Common myeloid progenitor, CD34-positive (primary cell): ENCODE data around the gene LMAN1.

Experiments used
- CTCF ChIA-PET: fragments of 350-600 bp; sonication (Branson Sonifier 250); formaldehyde crosslinking; loops from one replicate; lab custom pipeline; 2021; ENCODE audit warnings: antibody characterized with exemption; lab: Charles Lee
- POLR2A ChIA-PET: fragments of 350-600 bp; sonication (Branson Sonifier 250); formaldehyde crosslinking; loops from one replicate; lab custom pipeline; 2021; ENCODE audit warnings: antibody characterized with exemption; lab: Charles Lee
- DNase-seq, 3 donors: peaks; one replicate each; pipeline versions ENCODE4 v3.0.0 to v3.0.0-alpha.2; 2013
- H3K27ac ChIP-seq, 2 experiments: 1 replicate in 1 of 2; 2 replicates in 1 of 2; pipeline ENCODE4 v1.7.0; 2013; ENCODE audit warnings: inconsistent platforms in 2 of 2, low read length in 2 of 2, mild to moderate bottlenecking in 2 of 2, low read depth in 1 of 2, moderate library complexity in 1 of 2; ENCODE audit not compliant: severe bottlenecking in 2 of 2, insufficient read depth in 1 of 2, poor library complexity in 1 of 2
- H3K27me3 ChIP-seq, 5 experiments: replicated peaks in 2 of 5; 1 replicate in 3 of 5; 2 replicates in 2 of 5; pipeline versions ENCODE4 v1.6.1 to v1.7.0; 2013; ENCODE audit warnings: low read length in 4 of 5, mild to moderate bottlenecking in 2 of 5, moderate library complexity in 2 of 5, inconsistent platforms in 1 of 5; ENCODE audit not compliant: insufficient read depth in 5 of 5, control insufficient read depth in 4 of 5
- H3K36me3 ChIP-seq, 4 experiments: 1 replicate in 2 of 4; 2 replicates in 2 of 4; pipeline versions ENCODE4 v1.6.1 to v1.7.0; 2013; ENCODE audit warnings: low read length in 3 of 4, control low read depth in 1 of 4, mild to moderate bottlenecking in 1 of 4; ENCODE audit not compliant: control insufficient read depth in 4 of 4, insufficient read depth in 4 of 4
- H3K4me1 ChIP-seq, 4 experiments: 1 replicate in 3 of 4; 2 replicates in 1 of 4; pipeline versions ENCODE4 v1.6.1 to v1.7.1; 2013; ENCODE audit warnings: low read length in 3 of 4, mild to moderate bottlenecking in 3 of 4, control low read depth in 1 of 4, inconsistent platforms in 1 of 4, moderate library complexity in 1 of 4; ENCODE audit not compliant: control insufficient read depth in 4 of 4, insufficient read depth in 4 of 4; ENCODE audit errors: control extremely low read depth in 1 of 4
- H3K4me3 ChIP-seq, 7 experiments: 1 replicate in 4 of 7; 2 replicates in 3 of 7; pipeline versions ENCODE4 v1.5.1 to v1.7.0; 2013; ENCODE audit warnings: mild to moderate bottlenecking in 7 of 7, low read length in 6 of 7, moderate library complexity in 6 of 7, inconsistent platforms in 2 of 7, low read depth in 2 of 7, control low read depth in 1 of 7; ENCODE audit not compliant: insufficient read depth in 4 of 7, control insufficient read depth in 1 of 7; ENCODE audit errors: extremely low read depth in 1 of 7
- H3K9me3 ChIP-seq, 5 experiments: 1 replicate in 4 of 5; 2 replicates in 1 of 5; pipeline versions ENCODE4 v1.6.1 to v1.7.1; 2013; ENCODE audit warnings: low read length in 4 of 5, mild to moderate bottlenecking in 2 of 5, inconsistent platforms in 1 of 5, low read depth in 1 of 5, moderate library complexity in 1 of 5; ENCODE audit not compliant: control insufficient read depth in 4 of 5, insufficient read depth in 2 of 5; ENCODE audit errors: control extremely low read depth in 1 of 5
- WGBS: methylation state at CpG from one replicate; pipeline ENCODE4 v1.1.5; 2013; ENCODE audit not compliant: insufficient coverage; 5-methylcytosine and 5-hydroxymethylcytosine counted together

The LMAN1 gene

DNA sequence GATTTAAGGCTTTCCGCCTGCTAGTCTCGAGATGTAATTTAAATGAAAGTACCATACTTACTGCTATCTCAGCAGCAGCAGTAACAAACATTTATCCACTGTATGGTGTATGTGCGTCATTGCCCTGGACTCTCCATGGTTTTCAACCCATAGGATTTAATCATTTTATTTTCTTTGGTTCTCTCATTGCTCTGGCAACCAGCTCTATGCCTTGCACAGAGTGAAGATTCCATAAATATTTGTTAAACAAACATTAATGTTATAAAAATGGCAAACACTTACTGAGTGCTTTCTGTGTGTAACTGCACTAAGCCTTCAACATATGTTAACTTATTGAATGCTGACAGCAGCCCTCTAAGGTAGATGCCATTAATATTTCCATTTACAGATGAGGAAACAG, 1.3 kb upstream of the LMAN1 start:
- Histone ChIP-seq H3K9me3 (no peaks in the 10 kb centered on the region), H3K27ac (no peak overlapping the region), H3K36me3 (peaks cover 0 to 3% (median 1%) of the 10 kb centered on the region in 4 experiments), H3K27me3 (peaks cover 0 to 11% (median 7%) of the 10 kb centered on the region in 5 experiments), H3K4me1 (peaks cover 0 to 23% (median 11%) of the 10 kb centered on the region in 4 experiments), H3K4me3 (no peak overlapping the region)
- no peak for DNase-seq
- ChIA-PET POLR2A (no interaction called here), CTCF (no interaction called here)
- 92% methylated on average over 2 of the region's 3 CpGs for WGBS

DNA sequence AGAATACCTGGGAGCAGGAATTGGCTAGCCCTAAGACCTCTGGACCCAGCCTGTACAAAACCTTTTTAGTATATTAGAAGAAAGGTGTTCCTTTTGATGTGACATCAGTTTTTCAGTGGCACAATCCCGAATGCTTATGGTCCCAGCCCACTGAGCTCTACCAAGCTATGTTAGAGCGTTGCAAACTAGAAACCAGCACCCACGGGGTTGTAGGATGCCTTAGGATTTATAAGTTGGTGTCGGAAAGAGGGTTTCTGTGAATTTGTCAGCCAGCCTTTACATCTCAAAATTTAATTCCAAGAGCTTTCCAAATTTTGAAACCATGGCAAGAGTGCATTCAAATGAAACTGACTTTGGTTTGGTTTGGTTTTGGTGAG, 499 bp upstream of the LMAN1 start:
- peaks cover 0 to 9% (median 7%) of the 10 kb centered on the region in 5 experiments for H3K27me3 ChIP-seq
- POLR2A ChIA-PET = interaction anchor here (0.6 to 1.1 kb wide), 2 partner anchors 20 to 44 kb away, joined by 3 read pairs; no protein-coding TSS in a partner anchor
- peaks cover 7 to 10% (median 9%) of the 10 kb centered on the region in 4 experiments for H3K36me3 ChIP-seq
- WGBS = no CpG with 5 or more reads among the region's 4 CpGs
- H3K4me1 ChIP-seq = peaks cover 0 to 23% (median 11%) of the 10 kb centered on the region in 4 experiments
- H3K9me3 ChIP-seq = no peaks in the 10 kb centered on the region
- no peak for DNase-seq
- CTCF ChIA-PET = interaction anchor here (1.1 kb wide), 1 partner anchor 43 kb away, joined by 5 read pairs; no protein-coding TSS in a partner anchor
- peak overlapping the region; percentile 64 to 99 (median 83) for H3K4me3 ChIP-seq
- no peak overlapping the region for H3K27ac ChIP-seq

GRCh38 chr18:59358414-59358711, 702 bp downstream of the LMAN1 start:
- WGBS = 0% methylated on average over 3 of the region's 8 CpGs
- DNase-seq = peak in 1 of 3 donors; percentile 6
- CTCF ChIA-PET = no interaction called here
- H3K4me1 ChIP-seq = peaks cover 0 to 23% (median 11%) of the 10 kb centered on the region in 4 experiments
- H3K4me3 ChIP-seq = peak overlapping the region; percentile 79 to 99 (median 92)
- POLR2A ChIA-PET = no interaction called here
- H3K36me3 ChIP-seq = peaks cover 10 to 21% (median 20%) of the 10 kb centered on the region in 4 experiments
- H3K27me3 ChIP-seq = peaks cover 0 to 7% (median 6%) of the 10 kb centered on the region in 5 experiments
- peak overlapping the region; percentile 67 to 87 for H3K27ac ChIP-seq
- H3K9me3 ChIP-seq = no peaks in the 10 kb centered on the region

- peak; percentile 26 to 71 (median 56) for DNase-seq
- peaks cover 0 to 23% (median 11%) of the 10 kb centered on the region in 4 experiments for H3K4me1 ChIP-seq
- H3K36me3 ChIP-seq = peaks cover 15 to 26% (median 22%) of the 10 kb centered on the region in 4 experiments
- H3K27ac ChIP-seq = peak overlapping the region in 1 of 2 experiments; percentile 87
- H3K9me3 ChIP-seq = no peaks in the 10 kb centered on the region
- H3K27me3 ChIP-seq = peaks cover 0 to 7% (median 6%) of the 10 kb centered on the region in 5 experiments
- POLR2A ChIA-PET = no interaction called here
- CTCF ChIA-PET = interaction anchor here (0.9 kb wide), 1 partner anchor 44 kb away, joined by 4 read pairs; no protein-coding TSS in a partner anchor
- WGBS = 34% methylated on average over 3 of the region's 4 CpGs
- peak overlapping the region in 6 of 7 experiments; percentile 79 to 99 (median 94) for H3K4me3 ChIP-seq
Observed at GRCh38 chr18:59357928-59358327, 1.1 kb downstream of the LMAN1 start.

DNA sequence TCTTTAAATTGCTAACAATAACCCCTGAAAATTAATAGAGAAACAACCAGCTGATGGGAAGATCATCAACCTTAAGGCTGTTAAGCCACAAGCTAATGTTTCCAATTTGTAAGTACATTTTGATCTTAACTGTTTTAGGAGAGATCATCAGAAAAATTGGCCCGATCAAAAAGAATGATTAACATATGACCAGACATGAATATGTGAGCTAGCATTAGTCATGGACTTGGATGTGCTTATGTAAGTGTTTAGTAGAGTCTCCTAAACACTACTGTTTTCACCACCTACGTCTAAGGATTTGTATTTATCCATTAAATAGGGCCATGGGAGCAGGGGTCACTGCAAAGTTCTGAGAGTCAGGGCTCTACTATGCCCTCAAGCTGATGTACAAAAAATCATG, 4.3 kb downstream of the LMAN1 start:
- ChIA-PET CTCF (interaction anchor here (1.2 to 6.1 kb wide), 5 partner anchors 18 to 91 kb away, joined by 3 to 34 read pairs (median 5); no protein-coding TSS in a partner anchor), POLR2A (interaction anchor here (0.6 kb wide), 1 partner anchor 1842 kb away, joined by 3 read pairs; no protein-coding TSS in a partner anchor)
- no peak for DNase-seq
- Histone ChIP-seq H3K36me3 (peaks cover 28 to 53% (median 45%) of the 10 kb centered on the region in 4 experiments), H3K4me1 (peaks cover 0 to 19% (median 11%) of the 10 kb centered on the region in 4 experiments), H3K9me3 (no peaks in the 10 kb centered on the region), H3K27me3 (no peaks in the 10 kb centered on the region), H3K27ac (no peak overlapping the region), H3K4me3 (no peak overlapping the region)
- 90% methylated on average over 2 of the region's 2 CpGs for WGBS

DNA sequence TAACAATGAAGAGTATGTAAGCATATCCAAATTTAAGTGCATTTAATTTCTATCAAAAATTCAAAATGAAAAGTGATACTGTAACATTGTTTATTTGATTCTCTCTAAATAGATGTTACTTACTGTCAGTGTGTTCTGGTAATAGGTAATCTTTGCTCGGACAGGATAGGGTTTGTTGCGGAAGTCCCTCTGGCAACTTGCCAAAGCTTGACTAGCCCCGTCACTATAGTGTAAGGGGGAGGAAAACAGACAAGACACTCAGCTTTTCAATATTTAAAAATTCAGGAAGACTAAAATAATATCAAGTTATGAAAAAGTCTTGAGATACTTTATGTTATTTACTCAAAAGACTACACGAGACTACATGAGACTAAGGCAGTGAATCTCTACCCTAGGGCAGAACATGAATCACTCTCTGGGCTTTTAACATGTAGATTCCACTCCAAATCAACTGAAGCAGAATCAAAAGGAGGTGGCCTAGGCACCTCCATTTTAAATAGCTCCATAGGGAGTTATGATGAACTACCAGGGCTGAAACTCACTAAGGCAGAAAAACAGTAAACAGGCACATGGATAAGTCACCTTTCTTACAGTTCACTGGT, 5.9 kb downstream of the LMAN1 start:
- ChIA-PET CTCF (interaction anchor here (1.4 to 6.1 kb wide), 3 partner anchors 17 to 104 kb away, joined by 4 to 34 read pairs (median 18); no protein-coding TSS in a partner anchor), POLR2A (no interaction called here)
- peaks cover 0 to 12% (median 5%) of the 10 kb centered on the region in 4 experiments for H3K4me1 ChIP-seq
- no peak overlapping the region for H3K4me3 ChIP-seq
- no peak for DNase-seq
- H3K9me3 ChIP-seq = no peaks in the 10 kb centered on the region
- H3K36me3 ChIP-seq = peaks cover 38 to 66% (median 56%) of the 10 kb centered on the region in 4 experiments
- no peak overlapping the region for H3K27ac ChIP-seq
- no CpG with 5 or more reads among the region's 4 CpGs for WGBS
- no peaks in the 10 kb centered on the region for H3K27me3 ChIP-seq
